ENCODE results near the gene ZNF879.
A peak's percentile ranks its signal among the peaks of the same experiment; 100 is the strongest.

Gene ZNF879

GRCh38 chr5:179033004-179033580 lies 9.5 kb downstream of the ZNF879 start:
- no peak for DNase-seq

DNA sequence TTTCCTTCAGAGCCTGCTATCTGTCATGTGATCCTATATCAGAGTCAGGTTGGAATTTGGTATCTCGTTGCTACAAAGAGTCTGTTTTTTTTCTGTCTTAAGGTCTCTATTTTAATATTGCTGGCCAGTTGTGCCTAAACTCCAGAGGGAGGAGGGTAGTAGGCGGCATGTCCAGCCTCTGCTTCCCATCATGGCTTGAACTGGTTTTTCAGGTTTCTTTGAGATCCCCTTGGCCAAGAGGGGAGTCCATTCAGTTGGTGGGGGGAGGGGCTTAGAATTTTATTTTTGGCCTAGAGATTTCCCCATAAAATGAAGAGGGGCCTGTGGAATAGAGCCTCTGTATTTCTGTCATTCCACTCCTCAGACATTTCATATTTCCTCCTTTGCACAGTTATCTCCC lies 21.2 kb downstream of the ZNF879 start:
- DNase-seq, result no peak

DNA sequence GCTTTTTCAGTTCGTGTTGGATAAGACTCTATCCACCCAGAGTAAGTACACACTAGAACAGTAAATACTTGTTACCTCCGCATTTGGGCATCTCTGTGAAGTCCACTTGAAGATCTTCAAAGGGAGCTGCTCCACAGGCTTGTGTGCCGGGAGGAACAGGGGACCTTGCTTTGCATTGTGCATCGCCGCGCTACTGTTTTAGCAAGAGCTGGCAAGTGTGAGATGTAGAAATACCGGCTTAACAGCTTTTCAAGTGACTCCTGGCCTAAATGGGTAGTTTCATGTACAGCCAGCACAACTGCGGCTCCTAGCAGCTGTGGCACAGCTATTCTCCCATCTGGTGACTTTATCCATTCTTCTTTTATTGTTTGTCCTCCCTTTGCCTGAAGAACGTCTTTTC lies 28.2 kb downstream of the ZNF879 start:
- no peak for DNase-seq

DNA sequence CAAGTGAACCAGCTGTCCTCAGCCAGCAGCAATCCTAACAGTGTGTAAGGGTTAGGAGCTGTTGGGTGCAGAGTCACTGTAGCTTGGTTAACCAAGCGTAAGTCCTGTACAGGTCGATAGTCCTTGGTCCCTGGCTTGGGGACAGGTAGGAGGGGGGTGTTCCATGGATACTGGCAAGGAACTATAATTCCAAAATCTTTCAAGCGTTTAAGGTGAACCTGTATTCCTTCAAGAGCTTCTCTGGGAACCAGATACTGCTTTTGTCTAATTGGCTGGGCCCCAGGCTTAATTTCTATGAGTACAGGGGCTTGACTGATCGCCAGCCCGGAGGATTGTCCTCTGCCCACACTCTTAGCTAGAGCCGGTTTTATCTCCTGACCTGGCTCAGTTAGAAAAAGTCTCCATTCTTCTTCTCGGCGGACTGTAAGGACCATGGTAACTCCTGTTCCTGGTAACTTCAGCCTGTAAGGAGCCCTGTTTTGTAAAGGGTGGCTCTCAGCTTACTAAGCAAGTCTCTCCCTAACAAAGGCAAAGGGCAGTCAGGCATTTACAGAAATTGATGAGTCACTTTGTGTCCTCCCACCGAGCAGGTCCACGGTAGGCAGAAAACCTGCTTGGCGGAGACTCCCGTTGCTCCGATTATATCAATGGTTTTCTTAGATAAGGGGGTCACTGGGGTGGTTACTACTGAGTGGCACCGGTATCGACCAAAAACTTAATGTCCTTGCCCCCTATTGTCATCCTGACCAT lies 30.6 kb downstream of the ZNF879 start:
- no peak for DNase-seq

GRCh38 chr5:179054876-179055275 lies 31.3 kb downstream of the ZNF879 start:
- no peak for DNase-seq

GRCh38 chr5:179055436-179055835 lies 31.8 kb downstream of the ZNF879 start:
- no peak for DNase-seq

DNA sequence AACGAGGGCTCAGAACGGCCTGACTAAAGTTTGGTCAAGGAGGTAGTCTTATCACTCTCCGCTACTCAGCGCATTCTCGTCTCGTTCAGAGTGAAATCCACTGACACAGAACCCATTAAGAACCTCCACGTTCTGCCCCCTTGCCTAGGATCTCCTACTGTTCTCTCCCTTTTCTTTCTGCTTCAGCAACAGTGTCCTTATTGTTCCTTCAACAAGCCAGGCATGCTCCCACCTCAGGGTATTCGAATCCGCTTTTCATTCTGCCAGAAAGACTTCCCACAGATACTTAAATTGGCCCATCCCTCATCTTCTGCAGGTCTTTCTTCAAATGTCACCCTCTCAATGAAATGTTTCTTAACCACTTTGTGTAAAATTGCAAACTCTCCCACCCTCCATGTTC lies 32.2 kb downstream of the ZNF879 start:
- DNase-seq, result no peak

DNA sequence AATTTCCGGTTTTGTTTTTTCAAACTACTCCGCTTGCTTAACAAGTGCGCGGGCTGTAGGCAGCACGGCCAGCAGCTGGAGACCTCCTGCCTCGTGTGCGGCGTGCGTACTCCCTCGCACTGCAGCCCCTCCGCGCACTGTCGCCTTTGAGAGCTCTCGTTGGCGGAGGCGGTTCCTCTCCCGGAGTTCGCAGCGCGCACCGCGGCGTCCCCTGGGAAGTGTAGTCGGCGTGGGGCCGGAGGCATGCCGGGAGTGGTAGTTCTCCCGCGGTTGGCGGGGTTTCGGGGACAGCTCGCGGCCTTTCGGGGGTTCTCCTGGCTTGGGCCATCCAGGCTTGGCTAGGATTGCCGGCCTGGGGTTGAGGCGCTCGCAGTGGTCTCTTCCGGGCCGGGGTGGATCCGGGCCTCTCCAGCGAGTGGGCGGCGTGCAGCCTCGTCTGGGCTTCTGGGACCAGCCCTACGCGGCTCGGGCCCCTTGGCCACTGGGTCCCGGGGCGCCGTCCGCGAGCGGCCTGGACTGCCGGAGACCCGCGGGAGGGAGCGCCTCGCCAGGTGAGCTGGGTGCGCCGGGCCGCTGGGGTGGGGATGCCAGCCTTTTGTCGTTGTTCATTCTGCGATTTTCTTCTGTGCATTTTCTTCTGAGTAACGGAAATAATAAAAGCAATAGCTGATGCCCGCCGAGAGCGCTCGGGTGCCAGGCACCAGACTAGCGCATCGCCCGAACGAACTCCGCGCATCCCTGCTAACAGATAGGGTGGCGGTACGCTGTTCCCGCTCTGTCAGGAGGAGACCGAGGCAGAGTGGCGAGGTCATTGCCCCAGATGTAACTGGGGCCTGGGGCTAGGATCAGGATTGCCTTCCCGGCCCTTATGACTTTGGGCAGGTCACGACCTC lies 36.8 kb downstream of the ZNF879 start, which contains the start of gene ZNF354C:
Gene ZNF354C, plus strand, starts transcription at position 258 of the 893 bp plus-strand sequence. CDS start 1,696 bp downstream, outside the sequence.
- peak; percentile 79 for DNase-seq

DNA sequence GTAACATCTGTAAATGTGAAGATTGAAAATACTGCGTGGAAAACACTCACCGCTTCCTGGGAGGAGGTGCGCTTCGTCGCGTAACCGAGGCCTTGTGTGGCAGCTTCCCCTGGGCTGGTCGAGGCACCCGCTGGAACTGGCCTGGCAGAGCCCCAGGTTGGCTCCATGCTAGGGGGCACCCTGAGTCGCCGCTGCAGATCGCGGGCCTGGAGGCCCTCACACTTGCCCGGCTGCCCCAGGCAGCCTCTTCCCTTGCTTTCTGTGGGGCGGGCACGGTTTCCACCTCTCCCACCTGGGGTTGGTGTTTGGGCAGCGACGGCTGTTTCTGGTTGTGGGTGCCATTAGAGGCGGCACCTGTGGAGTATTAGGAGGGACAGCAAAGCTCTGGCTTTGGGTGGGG lies 37.4 kb downstream of the ZNF879 start:
- DNase-seq, result no peak

- no peak for DNase-seq
Observed at GRCh38 chr5:179065703-179066102, 42.1 kb downstream of the ZNF879 start.

DNA sequence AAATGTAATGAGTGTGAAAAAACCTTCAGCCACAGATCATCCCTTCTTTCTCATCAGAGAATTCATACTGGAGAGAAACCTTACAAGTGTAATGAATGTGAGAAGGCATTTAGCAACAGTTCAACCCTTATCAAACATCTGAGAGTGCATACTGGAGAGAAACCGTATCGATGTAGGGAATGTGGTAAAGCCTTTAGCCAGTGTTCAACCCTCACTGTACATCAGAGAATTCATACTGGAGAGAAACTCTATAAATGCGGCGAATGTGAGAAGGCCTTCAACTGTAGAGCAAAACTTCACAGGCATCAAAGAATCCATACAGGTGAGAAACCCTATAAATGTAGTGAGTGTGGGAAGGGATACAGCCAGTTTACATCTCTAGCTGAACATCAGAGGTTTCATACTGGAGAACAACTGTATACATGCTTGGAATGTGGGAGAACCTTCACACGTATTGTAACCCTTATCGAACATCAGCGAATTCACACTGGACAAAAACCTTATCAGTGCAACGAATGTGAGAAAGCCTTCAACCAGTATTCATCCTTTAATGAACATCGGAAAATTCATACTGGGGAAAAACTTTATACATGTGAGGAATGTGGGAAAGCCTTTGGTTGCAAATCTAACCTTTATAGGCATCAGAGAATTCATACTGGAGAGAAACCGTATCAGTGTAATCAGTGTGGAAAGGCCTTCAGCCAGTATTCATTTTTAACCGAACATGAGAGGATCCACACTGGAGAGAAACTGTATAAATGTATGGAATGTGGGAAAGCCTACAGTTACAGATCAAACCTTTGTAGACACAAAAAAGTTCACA lies 55.8 kb downstream of the ZNF879 start:
- no peak for DNase-seq

GRCh38 chr5:179080724-179081123 lies 57.1 kb downstream of the ZNF879 start:
- DNase-seq, result no peak

Measured in activated gamma-delta T cell (primary cell).